Sigmoid colon (tissue), 7 donors: ENCODE data around the gene C2orf49. TPM values are rescaled to one million over a fixed set of nuclear protein-coding genes. Genes with fewer than 3 reads are reported as not detected.

Experiments
- DNase-seq: peaks from one replicate; pipeline ENCODE4 v3.0.0-alpha.2; 2019
- H3K27ac ChIP-seq, 4 donors: fragments of 200-600 bp; sonication (generic); one replicate each; pipeline ENCODE4 v1.5.1; 2016 to 2019; ENCODE audit warnings: mild to moderate bottlenecking in 1 of 4
- H3K27me3 ChIP-seq, 3 donors: fragments of 200-600 bp; sonication (generic); one replicate each; pipeline ENCODE4 v1.5.1; 2019; ENCODE audit warnings: mild to moderate bottlenecking in 1 of 3
- H3K36me3 ChIP-seq, 4 donors: fragments of 200-600 bp; sonication (generic); one replicate each; pipeline ENCODE4 v1.5.1; 2016 to 2019
- H3K4me1 ChIP-seq, 4 donors: fragments of 200-600 bp; sonication (generic); one replicate each; pipeline ENCODE4 v1.5.1; 2017 to 2019
- H3K4me3 ChIP-seq, 4 donors: fragments of 200-600 bp; sonication (generic); one replicate each; pipeline ENCODE4 v1.5.1; 2017 to 2019; ENCODE audit warnings: mild to moderate bottlenecking in 2 of 4, moderate library complexity in 1 of 4
- H3K9me3 ChIP-seq, 4 donors: fragments of 200-600 bp in 3 of 4; sonication (generic) in 3 of 4; one replicate each; pipeline versions ENCODE4 v1.5.1 to v1.6.1; 2013 to 2019
- EP300 ChIP-seq, 4 donors: sonication (generic); formaldehyde crosslinking; IDR thresholded peaks; one replicate each; pipeline ENCODE4 v1.6.1; 2017; ENCODE audit warnings: antibody characterized with exemption in 4 of 4
- POLR2A ChIP-seq, 2 donors: fragments of 450-650 bp; IDR thresholded peaks; one replicate each; pipeline ENCODE4 v1.6.1; 2016; ENCODE audit warnings: antibody characterized with exemption in 2 of 2, mild to moderate bottlenecking in 2 of 2, moderate library complexity in 2 of 2
- POLR2AphosphoS5 ChIP-seq, 4 donors: sonication (generic); formaldehyde crosslinking; IDR thresholded peaks; one replicate each; pipeline ENCODE4 v1.6.1; 2017; ENCODE audit warnings: antibody characterized with exemption in 4 of 4
- WGBS, 2 donors: extraction: QIAGEN DNeasy Blood & Tissue Kit; methylation state at CpG; one replicate each; pipeline ENCODE4 v1.1.7; 2013; 5-methylcytosine and 5-hydroxymethylcytosine counted together
- intact Hi-C: fragments of 100-400 bp; cut with DNase I; formaldehyde crosslinking; loops from one replicate; pipeline ENCODE4 v1.15.1; 2023
- polyA plus RNA-seq, 3 donors: library from polyadenylated mRNA; stranded (reverse); fragments of 200-250 nt; gene quantifications; one replicate each; pipeline ENCODE4 v1.2.3, GENCODE V29; 2013
- total RNA-seq, 4 donors: library from RNA; depleted of rRNA; stranded (reverse); fragments of >200 nt; gene quantifications; one replicate each; pipeline ENCODE4 v1.1.0, GENCODE V29; 2016
- TF ChIP-seq, protein P1 (sequence below), 4 experiments: fragments of 450-650 bp in 3 of 4; fragments of 200-600 bp in 1 of 4; IDR thresholded peaks; one replicate each; pipeline ENCODE4 v1.5.1; 2016 to 2019; ENCODE audit warnings: antibody characterized with exemption in 4 of 4, mild to moderate bottlenecking in 3 of 4, moderate library complexity in 2 of 4
- donor health status: healthy with polysubstance abuse.
- donor health status: Bipolar disorder and iron deficiency.
- donor health status: healthy.

The C2orf49 gene
- total and polyA plus RNA-seq, 7 donors: 8.3 to 22.5 (median 15.7) TPM

DNA sequence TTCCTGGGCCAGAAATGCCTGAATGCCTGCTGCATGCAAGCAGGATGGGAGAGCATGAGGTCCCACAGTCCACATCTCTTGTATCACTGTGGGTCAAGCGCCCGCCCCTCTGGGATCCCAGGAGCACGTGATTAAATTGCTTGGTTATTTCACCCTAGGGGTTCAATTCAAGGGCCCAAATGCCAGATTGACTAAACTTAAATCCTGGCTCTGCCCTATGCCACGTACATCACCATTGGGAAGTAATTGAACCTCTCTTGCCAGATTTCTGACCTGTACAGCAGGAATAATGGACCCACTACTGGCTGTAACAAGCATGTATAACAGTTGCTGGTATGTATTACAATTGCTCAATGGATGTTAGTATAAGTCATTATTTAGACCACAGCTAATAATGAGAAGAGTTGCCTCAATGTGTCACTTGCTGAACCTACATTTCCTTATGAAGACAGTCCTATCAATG lies 41.6 kb downstream of the C2orf49 start:
- DNase-seq: no peak
- H3K27ac ChIP-seq: peak overlapping the region in 1 of 4 donors; percentile 1
- WGBS, 2 donors: 94% methylated on average over 4 of the region's 4 CpGs
- no peaks in the 10 kb centered on the region for H3K27me3 ChIP-seq
- H3K36me3 ChIP-seq: peaks cover 0 to 57% (median 4%) of the 10 kb centered on the region in 4 donors
- peaks cover 0 to 29% (median 13%) of the 10 kb centered on the region in 4 donors for H3K4me1 ChIP-seq
- H3K4me3 ChIP-seq: no peak overlapping the region
- no peaks in the 10 kb centered on the region for H3K9me3 ChIP-seq
- intact Hi-C loops: loop anchor here (10.0 kb wide), 1 partner anchor 656 kb away; no protein-coding TSS in a partner anchor
- no peak for TF ChIP-seq POLR2AphosphoS5 (IDR thresholded peaks at IDR 0.05)
- TF ChIP-seq, protein P1, sequence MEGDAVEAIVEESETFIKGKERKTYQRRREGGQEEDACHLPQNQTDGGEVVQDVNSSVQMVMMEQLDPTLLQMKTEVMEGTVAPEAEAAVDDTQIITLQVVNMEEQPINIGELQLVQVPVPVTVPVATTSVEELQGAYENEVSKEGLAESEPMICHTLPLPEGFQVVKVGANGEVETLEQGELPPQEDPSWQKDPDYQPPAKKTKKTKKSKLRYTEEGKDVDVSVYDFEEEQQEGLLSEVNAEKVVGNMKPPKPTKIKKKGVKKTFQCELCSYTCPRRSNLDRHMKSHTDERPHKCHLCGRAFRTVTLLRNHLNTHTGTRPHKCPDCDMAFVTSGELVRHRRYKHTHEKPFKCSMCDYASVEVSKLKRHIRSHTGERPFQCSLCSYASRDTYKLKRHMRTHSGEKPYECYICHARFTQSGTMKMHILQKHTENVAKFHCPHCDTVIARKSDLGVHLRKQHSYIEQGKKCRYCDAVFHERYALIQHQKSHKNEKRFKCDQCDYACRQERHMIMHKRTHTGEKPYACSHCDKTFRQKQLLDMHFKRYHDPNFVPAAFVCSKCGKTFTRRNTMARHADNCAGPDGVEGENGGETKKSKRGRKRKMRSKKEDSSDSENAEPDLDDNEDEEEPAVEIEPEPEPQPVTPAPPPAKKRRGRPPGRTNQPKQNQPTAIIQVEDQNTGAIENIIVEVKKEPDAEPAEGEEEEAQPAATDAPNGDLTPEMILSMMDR (IDR thresholded peaks at IDR 0.05): no peak
- TF ChIP-seq POLR2A (IDR thresholded peaks at IDR 0.05): no peak
- no peak for TF ChIP-seq EP300 (IDR thresholded peaks at IDR 0.05)

GRCh38 chr2:105379741-105380186 lies 42.4 kb downstream of the C2orf49 start:
- H3K27me3 ChIP-seq: no peaks in the 10 kb centered on the region
- TF ChIP-seq POLR2A (IDR thresholded peaks at IDR 0.05): no peak
- 50 to 67% methylated on average over 7 of the region's 7 CpGs for WGBS, 2 donors
- H3K9me3 ChIP-seq: no peaks in the 10 kb centered on the region
- peaks cover 0 to 21% (median 6%) of the 10 kb centered on the region in 4 donors for H3K4me1 ChIP-seq
- DNase-seq: no peak
- H3K4me3 ChIP-seq: no peak overlapping the region
- peaks cover under 1 to 65% (median 12%) of the 10 kb centered on the region in 4 donors for H3K36me3 ChIP-seq
- H3K27ac ChIP-seq: peak overlapping the region in 2 of 4 donors; percentile 42 to 69
- intact Hi-C loops: loop anchor here (10.0 kb wide), 1 partner anchor 655 kb away; no protein-coding TSS in a partner anchor

DNA sequence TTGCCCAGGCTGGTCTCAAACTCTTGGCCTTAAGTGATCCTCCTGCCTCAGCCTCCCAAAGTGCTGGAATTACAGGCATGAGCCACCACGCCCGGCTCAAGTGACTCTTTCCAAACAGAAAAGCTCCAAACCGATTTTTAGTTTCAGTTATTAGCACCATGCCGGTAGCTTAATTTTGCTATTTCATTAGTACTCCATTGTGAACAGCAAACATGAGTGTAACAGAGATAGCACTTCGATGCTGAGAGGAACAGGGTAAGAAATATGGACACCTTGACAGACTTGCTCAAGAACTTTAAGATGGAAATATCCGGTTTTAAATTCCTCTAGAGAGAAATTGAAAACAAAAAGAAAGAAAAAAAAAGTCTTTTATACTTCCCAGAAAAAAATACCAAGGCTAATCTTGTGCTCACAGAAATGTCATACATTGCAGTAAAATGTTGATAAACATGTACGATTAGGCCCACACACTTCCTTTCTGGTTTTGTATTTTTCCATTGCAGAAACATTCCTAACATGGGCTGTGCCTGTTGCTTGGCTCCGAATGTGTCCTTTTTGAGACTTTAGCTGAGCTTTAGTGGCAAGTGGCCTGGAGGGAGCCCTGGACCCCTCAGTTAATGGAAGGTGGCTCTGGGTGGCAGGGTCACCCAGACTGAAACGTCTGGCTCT lies 43.2 kb downstream of the C2orf49 start:
- Histone ChIP-seq H3K4me1 (peaks cover 0 to 16% (median 4%) of the 10 kb centered on the region in 4 donors), H3K36me3 (peaks cover 9 to 71% (median 16%) of the 10 kb centered on the region in 4 donors), H3K27me3 (no peaks in the 10 kb centered on the region), H3K9me3 (no peaks in the 10 kb centered on the region), H3K27ac (peak overlapping the region in 3 of 4 donors; percentile 1 to 69 (median 42)), H3K4me3 (no peak overlapping the region)
- WGBS, 2 donors: 46 to 77% methylated on average over 9 of the region's 9 CpGs
- DNase-seq: no peak
- intact Hi-C loops: no loop called here
- TF ChIP-seq EP300 (IDR thresholded peaks at IDR 0.05) (no peak), POLR2A (IDR thresholded peaks at IDR 0.05) (no peak), POLR2AphosphoS5 (IDR thresholded peaks at IDR 0.05) (no peak)
- TF ChIP-seq, protein P1 (IDR thresholded peaks at IDR 0.05): no peak

- no peak for DNase-seq
- Histone ChIP-seq H3K27ac (peak overlapping the region in 3 of 4 donors; percentile 1 to 69 (median 42)), H3K4me3 (no peak overlapping the region), H3K36me3 (peaks cover 9 to 71% (median 20%) of the 10 kb centered on the region in 4 donors), H3K27me3 (no peaks in the 10 kb centered on the region), H3K4me1 (peaks cover 0 to 16% (median 4%) of the 10 kb centered on the region in 4 donors), H3K9me3 (no peaks in the 10 kb centered on the region)
- 81 to 90% methylated on average over 14 of the region's 14 CpGs for WGBS, 2 donors
- intact Hi-C loops: no loop called here
- TF ChIP-seq, protein P1 (IDR thresholded peaks at IDR 0.05): no peak
- TF ChIP-seq POLR2AphosphoS5 (IDR thresholded peaks at IDR 0.05): no peak
These were observed 43.8 kb downstream of the C2orf49 start for GRCh38 chr2:105381101-105381668.

DNA sequence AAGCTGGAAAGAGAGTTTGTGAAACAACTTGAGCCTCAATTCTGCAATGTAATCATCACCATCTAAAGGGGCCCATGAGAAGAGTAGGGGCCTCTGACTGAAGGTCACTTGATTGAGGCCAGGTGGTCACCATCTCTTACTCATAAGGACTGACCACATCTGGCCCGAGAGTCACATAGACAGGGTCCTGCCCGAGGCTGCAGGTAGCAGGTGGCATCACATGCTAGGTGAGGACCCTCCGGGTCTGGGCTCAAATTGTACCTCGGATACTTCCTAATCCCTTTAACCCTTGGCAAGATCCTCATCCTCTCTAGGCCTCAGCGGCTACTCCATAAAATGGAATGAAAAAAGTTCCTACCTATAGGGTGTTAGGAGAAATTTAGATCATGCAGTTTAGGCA lies 44.8 kb downstream of the C2orf49 start:
- TF ChIP-seq POLR2AphosphoS5 (IDR thresholded peaks at IDR 0.05): no peak
- TF ChIP-seq EP300 (IDR thresholded peaks at IDR 0.05): no peak
- TF ChIP-seq, protein P1 (IDR thresholded peaks at IDR 0.05): no peak
- TF ChIP-seq POLR2A (IDR thresholded peaks at IDR 0.05): no peak
- 93 to 95% methylated on average over 5 of the region's 5 CpGs for WGBS, 2 donors
- Histone ChIP-seq H3K27ac (peak overlapping the region in 1 of 4 donors; percentile 69), H3K27me3 (no peaks in the 10 kb centered on the region), H3K9me3 (no peaks in the 10 kb centered on the region), H3K4me1 (peaks cover 0 to 8% (median 3%) of the 10 kb centered on the region in 4 donors), H3K36me3 (peaks cover 9 to 69% (median 22%) of the 10 kb centered on the region in 4 donors), H3K4me3 (no peak overlapping the region)
- no peak for DNase-seq
- intact Hi-C loops: no loop called here
